Measurements from ENCODE around the gene RNF145. TPM values are rescaled to one million over a fixed set of nuclear protein-coding genes. Genes with fewer than 3 reads are reported as not detected.

Gene RNF145, protein sequence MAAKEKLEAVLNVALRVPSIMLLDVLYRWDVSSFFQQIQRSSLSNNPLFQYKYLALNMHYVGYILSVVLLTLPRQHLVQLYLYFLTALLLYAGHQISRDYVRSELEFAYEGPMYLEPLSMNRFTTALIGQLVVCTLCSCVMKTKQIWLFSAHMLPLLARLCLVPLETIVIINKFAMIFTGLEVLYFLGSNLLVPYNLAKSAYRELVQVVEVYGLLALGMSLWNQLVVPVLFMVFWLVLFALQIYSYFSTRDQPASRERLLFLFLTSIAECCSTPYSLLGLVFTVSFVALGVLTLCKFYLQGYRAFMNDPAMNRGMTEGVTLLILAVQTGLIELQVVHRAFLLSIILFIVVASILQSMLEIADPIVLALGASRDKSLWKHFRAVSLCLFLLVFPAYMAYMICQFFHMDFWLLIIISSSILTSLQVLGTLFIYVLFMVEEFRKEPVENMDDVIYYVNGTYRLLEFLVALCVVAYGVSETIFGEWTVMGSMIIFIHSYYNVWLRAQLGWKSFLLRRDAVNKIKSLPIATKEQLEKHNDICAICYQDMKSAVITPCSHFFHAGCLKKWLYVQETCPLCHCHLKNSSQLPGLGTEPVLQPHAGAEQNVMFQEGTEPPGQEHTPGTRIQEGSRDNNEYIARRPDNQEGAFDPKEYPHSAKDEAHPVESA
- total RNA-seq = 10 to 100 TPM; 16.2 to 37.4 (median 22.2) TPM
- 10 to 100 TPM in 1 of 2 donors, 1 to 10 TPM in 1; 9.4 to 30.0 TPM for polyA plus RNA-seq
- long read RNA-seq, donor 1, partial matches to known transcripts = 19 of 20 reads
- long read RNA-seq, donor 1, other reads (novel, unspliced or antisense) = 1 of 20 reads
- long read RNA-seq, donor 2, partial matches to known transcripts = 17 of 23 reads
- long read RNA-seq, donor 2, other reads (novel, unspliced or antisense) = 5 of 23 reads
- long read RNA-seq, donor 3, partial matches to known transcripts = 2 of 4 reads
- long read RNA-seq, donor 3, other reads (novel, unspliced or antisense) = 1 of 4 reads

DNA sequence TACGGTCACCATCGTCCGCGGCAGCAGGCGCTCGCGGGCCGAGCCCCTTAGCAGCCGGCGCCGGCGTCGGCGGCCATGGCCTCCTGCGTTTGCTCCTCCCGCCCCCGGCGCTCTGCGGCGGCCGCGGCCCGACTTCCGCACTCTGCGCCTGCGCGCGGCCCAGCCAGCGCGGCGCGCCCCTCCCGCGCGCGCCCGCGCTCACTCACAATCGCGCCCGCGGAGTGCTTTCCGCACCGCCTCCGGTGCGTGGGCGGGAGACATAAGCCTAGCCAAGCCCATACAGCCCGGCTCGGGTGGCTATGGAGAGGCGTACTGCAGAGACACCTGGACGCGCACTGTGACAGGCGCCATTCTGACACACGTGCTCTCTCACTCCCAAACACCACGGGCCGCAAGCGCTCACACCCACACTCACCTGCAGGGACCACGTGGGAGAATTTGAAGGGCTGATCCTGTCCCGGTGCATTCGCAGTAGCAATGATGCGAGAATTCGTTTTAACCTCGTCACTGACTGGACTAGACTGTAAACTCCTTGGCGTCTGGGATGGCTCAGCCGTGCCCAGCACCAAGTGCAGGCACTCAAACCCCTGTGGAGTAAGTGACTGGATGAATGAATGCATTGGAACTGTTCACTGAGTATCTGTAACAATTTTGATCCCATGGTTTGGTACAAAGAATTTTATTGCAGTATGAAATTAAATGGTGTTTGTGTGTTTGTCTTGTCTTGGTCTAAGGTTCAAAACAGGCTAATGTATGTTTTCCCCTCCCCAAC is at the start of gene RNF145:
TSS of gene RNF145 (minus strand) at position 116 of the 772 bp plus-strand sequence. CDS start 5,936 bp downstream, outside the sequence.
- no peaks in the 10 kb centered on the region for H3K9me3 ChIP-seq
- peaks cover 0 to 59% (median 34%) of the 10 kb centered on the region in 9 donors for H3K4me1 ChIP-seq
- WGBS, 2 donors = 1% methylated on average over 60 to 65 of the region's 65 CpGs
- peak; percentile 77 to 91 (median 86) for ATAC-seq
- intact Hi-C loops (cut with DNase I) = loop anchor here in 8 of 10 donors (1.0 to 10.0 kb wide), 7 partner anchors 37 to 55 kb away; partner anchors contain the start of gene UBLCP1 (in 7 of the 8)
- TF ChIP-seq CTCF (IDR thresholded peaks at IDR 0.05) = no peak
- H3K4me3 ChIP-seq = peak within 1 kb of the TSS; percentile 83 to 96 (median 90)
- peak; percentile 87 to 89 for DNase-seq
- H3K27ac ChIP-seq = peak within 1 kb of the TSS; percentile 85 to 100 (median 95)
- no peaks in the 10 kb centered on the region for H3K36me3 ChIP-seq
- no peaks in the 10 kb centered on the region for H3K27me3 ChIP-seq

DNA sequence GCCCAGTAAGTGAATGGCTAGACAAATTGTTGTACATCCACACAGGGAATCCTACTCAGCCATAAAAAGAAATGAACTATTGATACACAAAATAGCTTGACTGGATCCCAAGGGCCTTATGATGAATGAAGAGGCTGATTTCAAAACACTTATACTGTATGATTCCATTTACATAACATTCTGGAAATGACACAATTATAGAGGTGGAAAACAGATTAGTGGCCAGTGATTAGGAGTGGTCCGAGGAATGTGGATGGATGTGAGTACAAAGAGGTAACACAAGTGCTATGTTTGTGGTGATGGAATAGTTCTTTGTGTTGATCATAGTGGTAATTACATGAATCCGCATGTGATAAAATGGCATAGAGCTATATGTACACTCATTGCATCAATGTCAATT is 49.0 kb upstream of the RNF145 start:
- intact Hi-C loops (cut with DNase I) = loop anchor here in 1 of 10 donors (5.0 kb wide), 1 partner anchor 41 kb away; no protein-coding TSS in a partner anchor

GRCh38 chr5:159257629-159258283 is 48.4 kb upstream of the RNF145 start:
- intact Hi-C loops (cut with DNase I) = loop anchor here in 1 of 10 donors (5.0 kb wide), 1 partner anchor 40 kb away; no protein-coding TSS in a partner anchor
- Histone ChIP-seq H3K4me1 (peaks cover 0 to 9% (median 5%) of the 10 kb centered on the region in 9 donors), H3K27ac (no peak overlapping the region), H3K4me3 (no peak overlapping the region), H3K9me3 (no peaks in the 10 kb centered on the region), H3K36me3 (no peaks in the 10 kb centered on the region), H3K27me3 (peaks cover 0 to 18% (median 0%) of the 10 kb centered on the region in 7 donors)
- ATAC-seq (no peak), DNase-seq (no peak)
- peak in 2 of 9 donors; percentile 21 to 43 for TF ChIP-seq CTCF (IDR thresholded peaks at IDR 0.05)
- 78 to 79% methylated on average over 6 of the region's 6 CpGs for WGBS, 2 donors

More for the DNA sequence above, 49.0 kb upstream of the RNF145 start:
- 88 to 90% methylated on average over 2 of the region's 2 CpGs for WGBS, 2 donors
- H3K27ac ChIP-seq = no peak overlapping the region
- no peaks in the 10 kb centered on the region for H3K36me3 ChIP-seq
- no peaks in the 10 kb centered on the region for H3K9me3 ChIP-seq
- no peak for TF ChIP-seq CTCF (IDR thresholded peaks at IDR 0.05)
- DNase-seq (no peak), ATAC-seq (no peak)
- H3K27me3 ChIP-seq = peaks cover 0 to 18% (median 0%) of the 10 kb centered on the region in 7 donors
- H3K4me1 ChIP-seq = peaks cover 2 to 9% (median 5%) of the 10 kb centered on the region in 9 donors
- H3K4me3 ChIP-seq = no peak overlapping the region

Measured in heart right ventricle (tissue), 16 donors.